NCI-H2029 (cell line): ENCODE data around the gene CFDP1.
A peak's percentile ranks its signal among the peaks of the same experiment; 100 is the strongest.

Experiments
- DNase-seq: peaks from one replicate; lab custom pipeline; 2025; lab: John Stamatoyannopoulos, UW

Gene CFDP1

GRCh38 chr16:75264999-75265910 lies 168.0 kb downstream of the CFDP1 start:
- no peak for DNase-seq

DNA sequence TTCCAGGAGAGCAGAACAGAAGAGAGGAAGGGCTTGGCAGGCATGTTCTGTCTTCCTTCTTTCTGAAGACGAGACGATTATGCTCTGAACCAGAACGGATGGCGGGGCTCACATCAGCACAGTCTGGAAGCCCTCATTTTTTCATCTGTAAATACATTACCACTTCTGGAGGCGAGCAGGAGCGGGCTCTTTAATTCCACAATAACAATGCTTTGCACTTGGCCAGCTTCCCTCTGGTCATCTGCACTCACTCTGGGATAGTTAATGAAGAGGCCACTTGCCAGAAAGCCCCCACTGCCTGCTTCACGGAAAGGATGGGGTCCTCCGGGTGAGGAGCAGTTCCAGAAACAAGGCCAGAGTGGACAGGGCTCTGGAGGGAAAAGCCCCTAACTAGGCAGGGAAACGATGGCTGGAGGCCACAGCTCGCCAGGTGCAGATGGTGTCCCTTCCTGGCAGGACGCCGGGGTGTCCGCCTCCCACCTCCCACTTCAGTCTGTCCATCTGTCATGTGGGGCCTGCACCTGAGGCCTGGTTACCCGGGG lies 168.8 kb downstream of the CFDP1 start:
- no peak for DNase-seq

DNA sequence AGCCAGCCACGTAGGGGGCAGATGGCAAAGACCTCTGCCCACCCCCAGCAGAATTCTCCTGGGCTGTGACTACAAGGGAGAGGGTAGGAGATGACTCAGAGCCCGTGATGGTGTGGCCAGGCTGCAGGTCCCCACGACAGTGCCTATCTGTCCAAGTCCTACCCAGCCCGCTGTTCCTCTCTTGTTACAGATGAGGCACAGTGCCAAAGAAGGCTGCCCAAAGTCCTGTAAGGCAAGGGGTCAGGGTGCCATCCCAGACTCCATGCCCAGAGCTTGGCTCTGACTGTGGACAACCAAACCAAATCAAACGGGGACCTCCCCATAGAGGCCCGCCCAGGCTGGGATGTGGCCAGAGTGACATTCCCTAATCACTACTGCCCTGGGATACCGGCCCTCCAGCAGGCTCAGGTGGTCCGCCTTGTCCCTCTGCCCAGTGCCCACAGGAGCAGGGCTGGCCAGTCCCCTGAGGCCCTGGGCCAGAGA lies 169.3 kb downstream of the CFDP1 start:
- no peak for DNase-seq

DNA sequence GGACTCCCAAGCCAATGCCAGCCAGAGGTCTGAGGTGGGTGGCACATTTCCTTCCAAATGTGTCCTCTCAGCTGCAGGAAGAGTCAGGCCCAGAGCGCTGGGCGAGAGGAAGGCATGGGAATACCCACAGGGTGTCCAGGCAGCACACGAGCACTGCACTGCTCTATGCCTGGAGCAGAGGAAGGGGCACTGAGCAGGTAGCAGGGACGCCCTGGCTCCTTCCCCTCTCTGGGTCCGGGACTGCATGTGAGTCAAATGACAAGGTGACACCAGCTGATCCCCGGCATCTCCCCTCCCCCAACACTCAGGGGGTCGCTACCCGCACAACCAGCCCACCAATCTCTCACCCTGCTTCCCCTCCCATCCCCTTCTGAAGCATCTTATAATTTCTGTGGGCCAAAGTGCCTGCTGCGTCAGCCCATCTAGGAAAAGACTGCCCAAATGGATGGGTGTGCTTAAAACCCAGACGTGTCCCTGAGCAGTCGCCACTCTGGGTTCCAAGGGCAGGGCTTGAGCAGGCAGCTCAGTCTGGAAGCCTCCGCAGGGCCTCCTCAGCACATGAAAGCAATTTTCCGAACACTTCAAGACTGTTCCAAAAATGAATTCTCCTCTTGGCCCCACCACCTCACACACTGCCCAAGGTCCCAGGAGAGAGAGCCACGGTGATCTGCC lies 169.9 kb downstream of the CFDP1 start:
- DNase-seq = no peak

DNA sequence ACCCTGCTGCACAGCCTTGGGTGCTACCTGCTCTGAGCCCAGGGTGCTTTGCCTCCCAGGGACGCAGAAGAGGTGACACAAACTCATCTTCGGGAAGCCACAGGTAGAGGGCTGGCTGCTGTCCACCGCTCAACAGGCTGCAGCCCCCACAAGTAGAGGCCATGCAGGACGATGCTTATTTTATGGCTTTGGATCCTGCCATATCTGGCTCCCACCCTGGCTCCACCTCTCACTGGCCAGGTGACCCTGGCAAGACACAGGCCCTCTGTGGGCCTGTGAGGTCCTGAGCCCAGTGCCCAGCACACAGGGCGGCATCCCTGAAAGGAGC lies 170.5 kb downstream of the CFDP1 start:
- DNase-seq = no peak

GRCh38 chr16:75262104-75262799 lies 171.1 kb downstream of the CFDP1 start:
- DNase-seq = no peak

- DNase-seq = no peak
Observed at GRCh38 chr16:75261590-75262078, 171.7 kb downstream of the CFDP1 start.

DNA sequence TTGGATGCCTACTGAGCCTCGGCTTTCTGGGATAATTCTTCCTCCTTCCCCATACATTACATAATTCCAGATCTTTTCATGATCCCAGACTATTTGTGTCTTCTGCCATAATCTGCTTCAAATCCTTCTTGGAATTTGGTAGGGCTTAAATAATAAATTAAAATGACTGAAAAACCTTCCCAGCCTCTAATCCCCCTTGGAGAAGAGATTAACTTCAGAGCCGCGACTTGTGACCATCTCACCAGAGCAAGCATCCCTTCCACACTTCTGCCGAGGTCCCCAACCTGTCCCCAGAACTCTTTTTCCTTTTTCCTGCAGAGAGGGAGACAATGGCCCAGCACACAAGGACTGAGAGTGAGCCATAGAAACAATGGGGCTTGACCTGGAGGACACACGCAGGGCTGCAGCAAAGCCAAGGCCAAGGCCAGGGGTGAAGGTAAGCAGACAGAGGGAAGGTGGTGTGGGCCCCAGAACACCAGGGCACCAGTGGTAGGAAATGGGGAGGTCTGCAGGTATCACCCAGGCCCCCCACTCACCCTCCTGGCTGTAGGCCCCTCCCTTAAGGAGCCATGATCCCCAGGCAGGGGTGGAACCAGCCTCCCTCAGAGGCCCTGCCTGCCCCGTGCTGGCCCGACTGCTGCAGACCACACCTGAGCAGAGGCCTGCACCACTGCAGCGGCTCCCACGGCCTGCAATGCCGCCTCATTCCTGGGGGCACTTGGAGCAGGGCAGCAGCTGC lies 172.3 kb downstream of the CFDP1 start:
- DNase-seq = no peak

- no peak for DNase-seq
Observed at GRCh38 chr16:75258807-75259141, 174.5 kb downstream of the CFDP1 start.

DNA sequence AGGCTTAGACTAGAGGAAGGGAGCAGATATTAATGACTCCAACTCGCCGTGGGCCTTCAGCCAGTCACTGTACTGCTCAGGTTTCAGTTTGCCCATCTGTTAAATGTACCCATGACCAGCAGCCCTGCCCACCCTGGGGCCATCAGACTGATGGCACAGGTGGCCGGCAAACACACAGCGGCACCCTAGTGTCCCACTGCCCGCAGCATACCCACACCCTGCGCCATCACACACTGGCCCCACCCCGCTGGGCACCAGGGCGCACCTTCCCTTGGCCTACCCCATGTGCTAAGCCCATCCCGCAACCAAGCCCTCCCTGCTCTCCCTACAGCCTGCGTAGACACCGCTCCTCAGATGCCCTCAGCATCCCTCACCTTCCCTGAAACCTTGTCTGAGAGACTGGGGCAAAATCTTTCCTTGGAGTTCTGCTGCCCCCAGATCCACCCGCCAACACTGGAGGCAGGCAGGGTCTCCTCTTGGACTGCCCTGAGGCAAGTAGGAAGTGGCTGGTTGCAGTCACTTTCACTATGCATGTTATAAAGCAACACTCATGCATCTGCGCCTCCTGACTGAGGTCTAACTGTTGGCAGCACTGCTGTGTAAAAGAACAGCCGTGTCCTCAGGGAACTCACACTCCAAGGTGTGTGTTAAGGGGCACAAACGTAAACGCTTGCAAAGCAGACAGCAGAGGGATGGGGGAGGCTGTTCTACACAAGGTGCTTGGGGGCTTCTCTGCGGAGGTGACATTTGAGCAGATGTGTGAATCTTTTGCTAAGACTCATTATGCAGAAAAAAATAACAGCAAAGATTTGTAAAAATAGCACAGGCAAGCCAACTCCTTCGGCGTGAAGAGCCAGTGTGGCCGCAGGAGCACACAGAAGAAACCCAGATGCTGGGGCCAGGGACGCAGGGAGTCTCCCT lies 175.2 kb downstream of the CFDP1 start:
- DNase-seq = no peak

DNA sequence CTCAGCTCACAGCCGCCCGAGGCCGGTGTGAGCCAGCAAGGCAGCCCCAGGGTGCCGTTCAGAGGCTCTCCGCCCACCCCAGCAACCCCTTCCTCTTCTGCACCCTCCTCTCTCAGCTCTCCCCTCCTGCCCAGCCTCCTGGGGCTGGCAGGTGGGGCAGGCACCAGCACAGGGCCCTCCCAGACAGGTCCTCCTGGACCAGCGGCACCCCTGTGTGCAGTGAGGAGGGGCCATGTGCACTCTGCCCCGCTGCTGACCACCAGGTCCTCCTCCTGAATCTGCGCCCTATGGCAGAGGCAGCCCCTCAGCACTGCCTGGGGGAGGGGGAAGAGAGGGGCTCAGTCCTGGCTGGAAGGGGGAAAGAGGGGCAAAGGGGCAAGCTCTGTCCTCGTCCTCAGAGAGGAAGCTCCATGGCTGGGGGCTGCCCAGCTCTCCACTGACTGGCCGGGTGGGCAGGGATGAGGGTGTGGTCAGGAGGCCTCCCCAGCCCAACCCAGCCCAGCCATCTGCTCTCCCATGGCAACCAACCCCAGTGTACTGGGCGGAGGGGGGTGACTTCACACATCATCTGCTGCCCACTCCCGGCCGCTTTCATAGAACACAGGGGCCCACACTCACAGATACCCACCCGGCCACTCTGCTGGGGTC lies 176.5 kb downstream of the CFDP1 start:
- DNase-seq = no peak

DNA sequence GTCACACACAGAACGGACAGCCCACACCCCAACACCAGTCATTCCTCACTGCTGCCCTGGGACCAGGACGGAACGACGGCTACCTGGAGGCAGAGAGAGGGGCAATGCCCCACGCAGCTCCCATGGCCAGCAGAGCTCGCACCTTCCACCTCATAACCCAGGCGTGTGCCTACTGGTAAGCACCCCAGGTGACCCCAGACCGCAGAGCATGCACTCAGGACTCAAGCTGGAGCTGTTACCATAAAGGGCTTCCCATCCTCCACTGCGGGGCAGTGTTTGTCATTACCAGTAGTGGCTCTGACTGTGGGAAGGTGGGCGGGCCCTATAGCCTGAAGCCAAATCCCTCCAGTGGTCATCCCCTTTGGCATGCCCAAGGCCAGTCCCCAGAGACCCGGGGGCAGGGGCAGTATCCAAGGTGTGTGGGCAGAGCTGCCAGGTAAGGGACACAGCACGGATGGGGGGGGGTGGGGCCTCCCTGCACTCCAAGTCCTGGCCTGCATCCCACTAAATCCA lies 177.2 kb downstream of the CFDP1 start:
- no peak for DNase-seq

DNA sequence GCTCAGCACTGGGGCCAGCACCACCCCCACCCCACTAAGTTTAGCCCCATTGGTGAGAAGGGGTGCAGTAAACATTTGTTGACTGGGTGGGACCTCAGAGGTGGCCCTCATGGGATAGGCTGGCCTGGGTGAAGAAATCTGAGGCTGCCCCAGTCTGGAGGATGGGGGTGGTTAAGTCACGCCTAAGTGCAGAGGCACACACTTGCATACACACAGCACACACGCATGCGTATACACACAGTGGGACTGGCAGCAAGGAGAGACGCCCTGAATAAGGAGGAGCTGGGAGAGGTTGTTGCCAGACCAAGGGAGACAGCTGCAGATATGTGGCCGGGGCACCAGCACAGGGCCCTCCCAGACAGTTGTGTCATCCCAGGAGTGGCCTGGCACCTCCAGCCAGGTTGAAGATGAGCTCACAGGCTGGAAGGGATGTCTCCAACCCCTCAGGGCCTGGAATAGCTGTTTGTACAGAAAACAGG lies 178.9 kb downstream of the CFDP1 start:
- DNase-seq = no peak

DNA sequence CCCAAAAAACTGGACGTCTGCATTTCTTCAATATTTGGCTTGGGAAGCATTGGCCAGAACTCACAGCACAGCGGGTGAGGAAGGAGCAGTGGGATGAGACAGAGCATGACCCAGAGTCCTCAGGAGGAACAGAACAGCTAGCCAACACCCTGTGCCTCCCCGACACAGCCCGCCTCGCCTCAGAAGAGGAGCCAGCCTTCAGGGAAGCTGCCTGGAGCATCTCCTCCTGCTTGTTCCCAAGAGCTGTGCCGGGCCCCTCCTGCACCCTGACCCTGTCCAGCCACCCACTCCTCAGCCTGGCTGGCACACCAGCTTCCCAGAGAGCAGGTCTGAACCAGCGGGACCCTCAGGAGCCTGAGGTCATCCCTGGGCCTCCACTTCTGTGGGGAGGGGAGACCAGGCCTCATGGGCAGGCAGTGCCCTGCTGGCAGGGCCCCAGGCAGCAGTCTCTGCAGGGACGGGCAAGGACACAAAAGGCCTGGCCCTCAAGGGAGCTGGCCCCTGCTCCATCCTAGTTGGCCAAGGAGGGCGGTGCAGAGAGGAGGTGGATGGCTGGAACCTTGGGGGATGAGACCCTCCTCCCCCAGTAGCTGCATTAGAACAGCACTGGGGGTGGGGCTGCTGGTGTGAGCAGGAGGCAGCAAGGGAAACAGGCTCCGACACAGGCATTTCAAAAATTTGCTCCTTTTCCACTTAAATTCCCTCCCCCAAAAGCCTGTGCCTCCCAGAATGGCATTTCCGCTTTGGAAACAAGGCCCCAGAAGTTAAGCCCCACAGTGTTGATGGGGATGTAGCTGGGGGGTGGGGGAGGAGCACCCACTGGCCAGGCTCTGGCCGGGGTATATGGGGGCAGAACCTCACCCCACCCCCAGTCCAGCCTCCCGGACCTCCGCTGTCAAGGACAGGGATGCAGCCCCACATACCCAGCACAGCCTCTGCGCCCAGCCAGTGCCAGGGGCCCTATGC lies 180.1 kb downstream of the CFDP1 start:
- DNase-seq = no peak

- no peak for DNase-seq
Observed at GRCh38 chr16:75252049-75252864, 181.0 kb downstream of the CFDP1 start.

GRCh38 chr16:75251280-75252048 lies 181.8 kb downstream of the CFDP1 start, which contains the start of gene BCAR1:
Gene BCAR1, minus strand, starts transcription at chr16:75251624. Its CDS starts 142 bp downstream, at chr16:75251482.
- peak; percentile 23 for DNase-seq

- DNase-seq = no peak
Observed at GRCh38 chr16:75250809-75251279, 182.5 kb downstream of the CFDP1 start.
